NCI-H510A treated with DMSO at 0.1 percent for 48 hours (cell line): ENCODE measurements around the gene NOLC1.

Source experiments
- DNase-seq: peaks from one replicate; lab custom pipeline; 2025; lab: John Stamatoyannopoulos, UW

Gene NOLC1

DNA sequence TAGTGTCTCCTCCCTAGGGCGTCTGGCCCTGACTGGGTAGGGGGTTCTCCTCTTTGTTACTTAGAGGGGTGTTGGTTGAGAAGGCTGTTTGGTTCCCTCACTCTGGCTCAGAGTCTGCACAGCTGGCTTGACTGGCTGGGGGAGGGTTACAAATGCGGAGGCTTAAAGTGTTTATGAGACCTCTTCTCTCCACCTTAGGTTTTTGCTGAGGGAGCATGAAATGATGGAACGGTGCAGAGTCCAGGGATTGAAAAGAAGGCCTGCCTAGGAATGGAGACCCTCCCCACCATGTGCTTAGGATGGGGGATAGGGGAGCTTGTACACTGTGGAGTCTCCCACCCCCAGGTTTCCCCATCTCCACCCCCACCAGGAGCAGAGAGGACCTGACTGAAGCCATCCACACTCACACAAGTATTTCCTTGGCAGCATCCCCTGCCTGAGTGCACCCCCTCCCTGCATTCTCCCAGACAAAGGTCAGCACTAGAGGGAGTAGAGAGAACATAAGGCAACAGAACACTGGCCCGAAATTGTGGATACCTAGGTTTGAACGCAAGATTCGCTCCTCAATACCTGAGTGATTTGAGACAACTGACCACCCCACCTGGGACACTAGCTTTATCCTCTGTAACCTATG lies 30.3 kb upstream of the NOLC1 start:
- DNase-seq: peak; percentile 66

DNA sequence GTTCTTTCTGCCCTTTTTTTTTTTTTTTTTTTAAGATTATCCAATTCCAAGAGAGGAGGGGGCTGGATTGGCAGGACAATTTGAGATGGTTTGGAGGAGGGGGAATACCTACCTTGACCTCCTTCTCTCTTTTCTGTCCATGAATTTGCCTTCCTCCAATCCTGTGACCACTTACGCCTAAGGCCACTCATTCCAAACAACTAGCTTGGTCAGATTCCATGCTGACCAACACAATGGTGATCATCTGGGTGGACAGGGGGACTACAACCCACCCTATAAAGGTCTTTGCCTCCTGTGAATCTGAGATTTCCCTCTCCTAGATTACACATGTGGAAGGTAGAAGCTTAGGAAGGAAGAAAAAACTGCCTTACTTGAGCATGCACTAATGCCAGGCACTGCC lies 29.7 kb upstream of the NOLC1 start:
- DNase-seq: no peak

DNA sequence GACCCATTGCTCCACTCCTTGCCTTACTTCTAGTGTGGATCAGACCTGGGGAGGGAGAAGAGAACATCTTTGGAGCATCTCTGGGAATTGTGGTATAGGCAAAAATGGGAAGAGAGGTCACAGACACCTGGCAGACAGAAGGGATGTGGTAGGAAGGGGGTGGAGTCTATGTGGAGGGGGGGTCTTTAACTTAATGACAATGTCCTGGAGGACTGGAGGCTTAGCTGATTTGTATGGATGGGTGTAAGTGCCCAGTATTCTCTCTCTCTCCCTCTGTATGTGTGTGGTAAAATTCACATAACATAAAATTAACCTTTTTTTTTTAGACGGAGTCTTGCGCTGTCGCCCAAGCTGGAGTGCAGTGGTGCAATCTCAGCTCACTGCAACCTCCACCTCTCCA lies 29.0 kb upstream of the NOLC1 start:
- no peak for DNase-seq

DNA sequence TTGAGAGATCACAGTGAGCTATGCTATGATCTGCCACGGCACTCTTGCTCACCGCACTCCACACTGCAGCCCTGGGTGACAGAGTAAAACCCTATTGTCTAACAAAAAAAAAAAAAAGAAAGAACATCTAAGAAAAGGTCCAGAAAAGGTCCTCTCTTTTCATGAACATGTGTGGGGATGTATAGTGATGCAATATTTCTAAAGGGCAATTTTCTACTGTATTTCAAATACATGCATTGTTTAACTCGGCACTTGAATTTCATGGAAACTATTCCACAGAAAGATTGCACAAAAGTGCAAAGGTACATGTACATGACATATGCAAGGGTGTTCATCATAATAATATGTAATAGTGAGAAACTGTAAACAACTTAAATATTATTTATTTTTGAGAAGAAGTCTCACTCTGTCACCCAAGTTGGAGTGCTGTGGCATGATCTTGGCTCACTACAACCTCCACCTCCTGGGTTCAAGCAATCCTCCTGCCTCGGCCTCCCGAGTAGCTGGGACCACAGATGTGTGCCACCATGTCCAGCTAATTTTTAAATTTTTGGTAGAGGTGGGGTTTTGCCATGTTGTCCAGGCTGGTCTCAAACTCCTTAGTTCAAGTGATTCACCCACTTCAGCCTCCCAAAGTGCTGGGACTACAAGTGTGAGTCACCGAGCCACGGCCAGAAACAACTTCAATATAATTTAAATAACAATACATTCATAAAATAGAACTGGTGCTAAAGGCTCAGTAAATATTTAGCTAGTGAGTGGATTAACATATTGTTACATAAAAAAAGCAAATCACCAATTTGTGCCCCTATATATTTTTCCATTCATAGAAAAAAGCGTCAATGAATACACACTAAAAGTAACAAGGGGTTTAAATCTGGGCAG lies 20.7 kb upstream of the NOLC1 start:
- DNase-seq: no peak

DNA sequence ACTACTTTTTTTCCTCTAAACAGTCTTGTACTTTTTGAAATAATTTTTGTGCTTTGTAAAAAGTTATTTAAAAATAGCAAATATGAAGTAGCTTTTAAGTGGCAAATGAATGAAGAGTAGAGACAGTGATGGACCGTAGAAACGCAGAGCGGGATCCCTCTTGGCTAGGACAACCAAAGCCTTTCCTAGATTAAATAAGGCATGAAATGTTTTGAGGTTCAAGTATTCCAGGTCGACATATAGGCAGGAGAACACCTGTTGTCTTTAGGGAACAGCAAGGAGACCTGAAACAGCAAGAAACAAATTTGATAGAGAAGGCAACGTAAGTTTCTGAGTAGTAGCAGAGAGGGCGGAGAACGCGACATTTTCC lies 20.0 kb upstream of the NOLC1 start:
- DNase-seq: no peak

DNA sequence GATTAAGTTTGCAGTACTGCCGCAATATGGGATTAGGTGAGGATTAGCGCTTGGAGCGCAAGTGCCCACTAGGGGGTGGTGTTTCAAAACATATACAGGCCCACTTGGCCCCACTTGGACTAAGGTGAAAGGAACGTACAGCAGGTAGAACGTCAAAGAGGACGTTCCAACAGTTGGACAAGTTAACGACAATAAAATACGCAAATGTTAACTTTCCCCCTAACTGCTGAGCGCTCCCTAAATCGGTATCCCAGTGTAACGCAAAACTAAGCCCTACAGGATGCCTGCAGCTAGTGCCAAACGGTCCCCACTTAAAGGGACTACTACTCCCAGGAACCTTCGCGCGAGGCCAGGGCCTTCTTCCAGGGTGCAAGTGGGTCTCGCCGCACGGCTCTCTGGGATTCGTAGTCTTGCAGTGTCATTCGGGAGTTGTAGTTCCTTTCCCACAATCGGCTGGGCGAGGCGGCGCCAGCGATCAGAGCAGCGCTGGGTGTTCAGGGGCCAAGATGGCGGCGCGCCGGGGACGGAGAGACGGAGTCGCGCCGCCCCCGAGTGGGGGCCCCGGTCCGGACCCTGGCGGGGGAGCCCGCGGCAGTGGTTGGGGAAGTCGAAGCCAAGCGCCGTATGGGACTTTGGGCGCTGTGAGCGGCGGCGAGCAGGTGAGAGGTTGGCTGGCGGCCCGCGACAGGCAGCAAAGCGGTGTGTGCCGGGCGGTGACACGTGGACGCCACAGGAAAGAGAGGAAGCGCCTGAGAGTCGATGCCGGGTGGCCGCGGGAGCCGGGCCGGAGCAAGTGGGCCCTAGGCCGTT lies 19.4 kb upstream of the NOLC1 start, which contains the start of gene PPRC1:
PPRC1 (plus strand) TSS at position 478 of the 810 bp plus-strand sequence; CDS start at position 507, 29 bp downstream.
- DNase-seq: peak; percentile 98

DNA sequence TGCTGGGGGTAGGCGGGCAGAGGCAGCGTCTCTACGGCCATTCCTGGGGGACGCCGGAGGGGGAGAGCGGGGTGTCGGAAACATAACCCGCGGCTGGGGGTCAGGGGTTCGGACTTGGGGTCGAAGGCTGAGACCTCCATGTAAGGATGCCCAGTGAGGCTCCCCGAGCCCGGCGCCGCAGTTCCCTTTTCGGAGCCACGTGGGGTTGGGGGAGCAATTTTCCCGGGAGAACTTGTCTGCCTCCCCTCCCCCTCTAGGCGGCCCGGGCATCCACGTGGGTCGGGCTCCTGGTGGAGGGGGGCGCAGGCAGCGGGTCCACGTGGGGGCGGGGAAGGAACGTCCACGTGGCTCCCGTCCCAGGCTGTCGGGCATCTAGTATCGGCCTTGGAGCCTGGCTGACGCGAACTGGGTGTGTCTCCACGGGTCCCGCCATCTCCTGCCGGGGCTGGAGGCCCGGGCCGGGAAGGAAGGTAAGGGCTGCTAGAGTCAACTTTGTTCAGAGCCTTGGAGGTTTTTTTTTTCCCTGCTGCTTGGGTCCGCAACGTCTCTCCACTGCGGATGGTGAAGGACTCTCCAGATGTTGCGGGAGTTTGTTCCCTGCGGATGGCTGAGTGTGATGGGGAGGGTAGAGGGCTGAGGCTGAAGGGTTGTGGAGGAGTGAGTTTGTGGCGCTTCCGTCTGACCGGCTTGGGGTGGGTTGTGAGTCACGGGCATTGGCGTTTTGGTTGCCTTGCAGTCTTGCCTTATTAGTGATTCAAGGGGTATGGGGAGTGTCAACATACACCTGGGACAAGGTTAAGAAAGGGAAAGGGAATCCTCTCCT lies 18.6 kb upstream of the NOLC1 start:
- DNase-seq: no peak

DNA sequence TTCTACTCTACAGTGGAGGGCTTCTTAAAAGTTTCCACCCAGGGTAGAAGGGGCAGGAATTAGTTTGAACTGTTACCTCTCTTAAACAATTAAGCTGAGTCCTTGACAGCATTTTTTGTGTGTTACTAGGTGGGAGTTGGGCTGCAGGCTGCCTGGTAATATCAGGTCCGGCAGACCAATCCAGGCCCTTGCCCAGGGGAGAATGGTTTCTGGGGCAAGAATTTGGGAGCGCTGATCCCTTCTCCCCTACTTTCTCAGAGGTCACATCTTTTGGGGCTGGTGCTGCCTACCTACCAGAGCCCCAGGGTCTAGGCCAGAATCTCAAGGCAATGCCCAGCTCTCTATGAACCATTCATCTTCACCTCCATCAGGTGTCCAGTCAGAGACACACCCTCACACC lies 17.8 kb upstream of the NOLC1 start:
- DNase-seq: no peak

DNA sequence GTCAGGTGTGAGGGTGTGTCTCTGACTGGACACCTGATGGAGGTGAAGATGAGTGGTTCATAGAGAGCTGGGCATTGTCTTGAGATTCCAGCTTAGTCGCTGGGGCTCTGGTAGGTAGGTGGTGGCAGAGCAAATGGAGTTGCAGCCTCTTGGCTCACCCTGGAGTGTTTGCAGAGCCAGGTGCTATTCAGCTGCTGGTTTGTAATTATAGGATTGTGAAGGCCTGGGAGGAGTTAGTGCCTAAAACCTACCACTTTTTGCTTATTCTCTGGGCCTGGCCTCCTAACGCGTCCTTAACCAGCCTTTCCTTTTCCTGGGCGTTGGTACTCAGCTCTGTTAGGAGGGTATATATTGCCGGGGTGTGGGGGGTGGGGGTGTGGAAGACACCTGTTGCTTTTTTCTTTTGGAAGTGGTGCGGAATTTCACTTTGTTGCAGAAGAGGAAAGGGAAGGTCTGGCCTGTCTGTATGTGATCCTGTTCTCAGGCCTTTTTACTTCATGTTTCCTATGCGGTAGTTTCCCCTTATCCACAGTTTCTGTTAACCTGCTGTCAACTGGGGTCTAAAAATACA lies 16.1 kb upstream of the NOLC1 start:
- DNase-seq: peak; percentile 85

DNA sequence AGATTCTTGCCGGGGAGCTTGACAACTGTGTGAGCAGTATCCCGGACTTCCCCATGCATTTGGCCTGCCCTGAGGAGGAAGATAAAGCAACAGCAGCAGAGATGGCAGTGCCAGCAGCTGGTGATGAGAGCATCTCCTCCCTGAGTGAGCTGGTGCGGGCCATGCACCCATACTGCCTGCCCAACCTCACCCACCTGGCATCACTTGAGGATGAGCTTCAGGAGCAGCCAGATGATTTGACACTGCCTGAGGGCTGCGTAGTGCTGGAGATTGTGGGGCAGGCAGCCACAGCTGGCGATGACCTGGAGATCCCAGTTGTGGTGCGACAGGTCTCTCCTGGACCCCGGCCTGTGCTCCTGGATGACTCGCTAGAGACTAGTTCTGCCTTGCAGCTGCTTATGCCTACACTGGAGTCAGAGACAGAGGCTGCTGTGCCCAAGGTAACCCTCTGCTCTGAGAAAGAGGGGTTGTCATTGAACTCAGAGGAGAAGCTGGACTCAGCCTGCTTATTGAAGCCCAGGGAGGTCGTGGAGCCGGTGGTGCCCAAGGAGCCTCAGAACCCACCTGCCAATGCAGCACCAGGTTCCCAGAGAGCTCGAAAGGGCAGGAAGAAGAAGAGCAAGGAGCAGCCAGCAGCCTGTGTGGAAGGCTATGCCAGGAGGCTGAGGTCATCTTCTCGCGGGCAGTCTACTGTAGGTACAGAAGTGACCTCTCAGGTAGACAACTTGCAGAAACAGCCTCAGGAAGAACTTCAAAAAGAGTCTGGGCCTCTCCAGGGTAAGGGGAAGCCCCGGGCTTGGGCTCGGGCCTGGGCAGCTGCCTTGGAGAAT lies 12.7 kb upstream of the NOLC1 start:
- DNase-seq: no peak

DNA sequence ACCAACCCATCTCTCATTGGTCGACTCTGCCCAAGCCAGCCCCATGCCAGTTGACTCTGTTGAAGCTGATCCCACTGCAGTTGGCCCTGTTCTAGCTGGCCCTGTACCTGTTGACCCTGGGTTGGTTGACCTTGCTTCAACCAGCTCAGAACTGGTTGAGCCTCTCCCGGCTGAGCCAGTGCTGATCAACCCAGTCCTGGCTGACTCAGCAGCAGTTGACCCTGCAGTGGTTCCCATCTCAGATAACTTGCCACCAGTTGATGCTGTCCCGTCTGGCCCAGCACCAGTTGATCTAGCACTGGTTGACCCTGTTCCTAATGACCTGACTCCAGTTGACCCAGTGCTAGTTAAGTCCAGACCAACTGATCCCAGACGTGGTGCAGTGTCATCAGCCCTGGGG lies 12.0 kb upstream of the NOLC1 start:
- DNase-seq: no peak

DNA sequence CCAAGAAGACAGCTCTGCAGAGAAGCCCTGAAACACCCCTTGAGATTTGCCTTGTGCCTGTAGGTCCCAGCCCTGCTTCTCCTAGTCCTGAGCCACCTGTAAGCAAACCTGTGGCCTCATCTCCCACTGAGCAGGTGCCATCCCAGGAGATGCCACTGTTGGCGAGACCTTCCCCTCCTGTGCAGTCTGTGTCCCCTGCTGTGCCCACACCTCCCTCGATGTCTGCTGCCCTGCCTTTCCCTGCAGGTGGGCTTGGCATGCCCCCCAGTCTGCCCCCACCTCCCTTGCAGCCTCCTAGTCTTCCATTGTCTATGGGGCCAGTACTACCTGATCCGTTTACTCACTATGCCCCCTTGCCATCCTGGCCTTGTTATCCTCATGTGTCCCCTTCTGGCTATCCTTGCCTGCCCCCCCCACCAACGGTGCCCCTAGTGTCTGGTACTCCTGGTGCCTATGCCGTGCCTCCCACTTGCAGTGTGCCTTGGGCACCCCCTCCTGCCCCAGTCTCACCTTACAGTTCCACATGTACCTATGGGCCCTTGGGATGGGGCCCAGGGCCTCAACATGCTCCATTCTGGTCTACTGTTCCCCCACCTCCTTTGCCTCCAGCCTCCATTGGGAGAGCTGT lies 11.2 kb upstream of the NOLC1 start:
- no peak for DNase-seq

DNA sequence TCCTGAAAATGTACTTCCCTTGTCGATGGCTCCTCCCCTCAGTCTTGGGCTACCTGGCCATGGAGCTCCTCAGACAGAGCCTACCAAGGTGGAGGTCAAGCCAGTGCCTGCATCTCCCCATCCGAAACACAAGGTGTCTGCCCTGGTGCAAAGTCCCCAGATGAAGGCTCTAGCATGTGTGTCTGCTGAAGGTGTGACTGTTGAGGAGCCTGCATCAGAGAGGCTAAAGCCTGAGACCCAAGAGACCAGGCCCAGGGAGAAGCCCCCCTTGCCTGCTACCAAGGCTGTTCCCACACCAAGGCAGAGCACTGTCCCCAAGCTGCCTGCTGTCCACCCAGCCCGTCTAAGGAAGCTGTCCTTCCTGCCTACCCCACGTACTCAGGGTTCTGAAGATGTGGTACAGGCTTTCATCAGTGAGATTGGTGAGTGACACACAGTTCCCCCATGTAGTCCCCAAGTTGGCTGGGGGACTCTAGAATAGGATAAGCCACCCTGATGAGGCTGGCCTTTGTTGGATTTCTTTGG lies 10.5 kb upstream of the NOLC1 start:
- no peak for DNase-seq

DNA sequence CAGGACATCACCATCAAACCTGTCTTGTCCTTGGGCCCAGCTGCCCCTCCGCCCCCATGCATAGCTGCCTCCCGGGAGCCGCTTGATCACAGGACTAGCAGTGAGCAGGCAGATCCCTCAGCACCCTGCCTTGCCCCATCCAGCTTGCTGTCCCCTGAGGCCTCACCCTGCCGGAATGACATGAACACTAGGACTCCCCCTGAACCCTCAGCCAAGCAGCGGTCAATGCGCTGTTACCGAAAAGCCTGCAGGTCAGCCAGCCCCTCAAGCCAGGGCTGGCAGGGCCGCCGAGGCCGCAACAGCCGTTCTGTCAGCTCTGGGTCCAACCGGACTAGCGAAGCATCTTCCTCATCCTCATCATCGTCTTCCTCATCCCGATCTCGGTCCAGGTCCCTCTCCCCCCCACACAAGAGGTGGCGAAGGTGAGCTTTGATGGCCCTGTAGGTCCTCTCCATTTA lies 5.2 kb upstream of the NOLC1 start:
- DNase-seq: no peak

DNA sequence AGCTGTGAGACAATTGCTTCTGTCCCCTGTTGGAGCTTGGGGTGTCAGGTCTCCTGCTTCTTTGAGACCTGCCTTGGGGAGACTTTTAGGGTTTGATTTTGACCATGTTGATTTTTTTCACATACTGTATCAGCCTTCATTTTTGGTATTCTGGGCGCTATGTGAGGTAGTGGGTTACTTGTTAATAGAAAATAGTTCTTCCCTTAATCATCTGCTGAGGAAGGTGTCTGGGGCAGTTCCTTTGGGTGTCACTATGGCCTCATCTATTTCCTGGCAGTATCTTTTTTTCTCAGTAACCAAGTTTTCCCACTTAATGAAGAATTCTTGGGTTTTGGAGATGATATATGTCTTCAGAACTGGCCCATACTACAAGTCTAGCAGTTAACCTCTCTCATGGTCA lies 4.6 kb upstream of the NOLC1 start:
- no peak for DNase-seq

DNA sequence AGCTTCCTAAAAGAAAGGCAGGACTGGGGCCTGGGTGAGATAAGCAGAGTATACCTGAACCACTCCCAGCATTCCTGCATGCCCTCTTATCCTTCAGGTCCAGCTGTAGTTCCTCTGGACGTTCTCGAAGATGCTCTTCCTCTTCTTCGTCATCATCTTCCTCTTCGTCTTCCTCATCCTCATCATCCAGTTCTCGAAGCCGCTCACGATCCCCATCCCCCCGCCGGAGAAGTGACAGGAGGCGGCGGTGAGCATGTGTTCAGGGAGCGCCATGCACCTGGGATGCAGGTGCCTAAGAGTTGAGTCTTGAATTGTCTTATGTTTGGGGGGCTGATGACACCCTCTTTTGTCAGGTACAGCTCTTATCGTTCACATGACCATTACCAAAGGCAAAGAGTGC lies 3.9 kb upstream of the NOLC1 start:
- DNase-seq: no peak

DNA sequence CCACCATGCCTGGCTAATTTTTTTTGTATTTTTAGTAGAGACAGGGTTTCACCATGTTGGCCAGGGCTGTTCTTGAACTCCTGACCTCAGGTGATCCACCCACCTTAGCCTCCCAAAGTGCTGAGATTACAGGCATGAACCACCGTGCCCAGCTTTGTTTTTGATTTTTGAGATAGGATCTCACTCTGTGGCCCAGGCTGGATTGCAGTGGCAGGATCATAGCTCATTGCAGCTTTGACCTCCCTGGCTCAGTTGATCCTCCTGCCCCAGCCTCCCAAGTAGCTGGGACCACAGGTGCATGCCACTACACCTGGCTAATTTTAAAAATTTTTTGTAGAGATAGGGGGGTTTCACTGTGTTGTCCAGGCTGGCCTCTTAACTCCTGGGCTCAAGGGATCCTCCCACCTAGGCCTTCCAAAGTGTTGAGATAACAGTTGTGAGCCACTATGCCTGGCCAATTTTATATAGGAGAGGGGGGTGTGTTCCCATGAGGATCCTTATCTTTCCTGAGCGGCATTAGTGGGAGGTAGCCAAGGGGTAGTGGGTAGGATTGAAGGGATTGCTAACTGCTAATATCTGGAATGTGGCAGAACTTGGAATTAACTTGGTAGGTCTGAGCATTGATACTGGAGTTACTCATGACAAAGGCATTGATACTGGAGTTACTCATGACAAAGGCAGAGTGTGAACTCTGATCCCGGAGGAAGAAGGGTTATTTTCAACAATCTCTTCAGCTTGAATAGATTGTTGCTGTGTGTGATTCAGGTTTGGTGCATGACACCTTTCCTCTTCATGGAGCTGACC lies 1.0 kb upstream of the NOLC1 start:
- DNase-seq: no peak

DNA sequence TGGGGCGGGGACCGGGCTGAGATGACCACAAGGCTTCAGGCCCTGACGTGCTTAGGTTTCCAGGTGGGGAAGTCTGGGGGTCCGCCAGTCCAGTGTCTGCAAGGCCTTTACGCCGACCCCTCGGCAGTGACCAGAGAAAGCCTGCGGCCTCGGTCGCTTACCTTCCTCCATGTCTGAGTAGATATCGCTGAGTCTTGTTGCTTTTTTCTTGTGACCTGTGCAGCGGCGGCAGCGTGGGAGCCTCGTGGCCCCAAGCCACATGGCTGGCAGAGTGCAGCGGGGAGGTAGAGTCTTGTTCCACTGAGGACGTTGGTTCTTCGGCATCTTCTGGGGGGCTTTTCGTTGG lies 329 bp downstream of the NOLC1 start:
- no peak for DNase-seq

DNA sequence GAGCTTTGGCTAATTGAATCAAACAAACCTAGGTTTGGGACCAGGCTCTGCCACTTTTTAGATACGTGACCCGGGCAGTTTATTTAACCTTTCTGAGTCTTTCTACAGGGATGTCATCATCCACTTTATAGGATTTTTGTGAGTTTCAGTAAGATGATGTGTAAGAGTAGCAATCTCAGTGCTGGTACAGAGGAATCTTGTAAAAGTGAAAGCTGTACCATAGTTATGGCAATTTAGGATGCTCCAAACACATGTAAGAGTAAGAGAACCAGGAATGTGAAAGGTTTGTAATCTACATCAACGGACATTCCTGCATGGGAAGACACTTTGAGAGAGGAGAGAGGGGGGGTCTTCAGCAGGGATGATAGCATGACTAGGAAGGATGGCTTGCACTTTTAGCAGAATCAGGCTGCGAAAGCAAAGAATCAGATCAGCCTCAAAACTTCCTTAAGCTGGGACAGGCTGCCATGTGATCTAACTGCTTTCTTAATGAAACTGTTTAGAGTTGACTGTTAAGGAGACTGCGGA lies 968 bp downstream of the NOLC1 start:
- DNase-seq: no peak
